GM08714 (cell line): Measurements from ENCODE around the gene TMEM115.
"Not testable (repeated sequence)": the region's sequence is repeated elsewhere in the genome, so short reads cannot be mapped to it uniquely, and the experiment has no call there.

ENCODE experiments used
- H3K4me3 ChIP-seq: fragments of 200-500 bp; sonication (Bioruptor generic); 2 replicates; pipeline ENCODE4 v1.5.1; 2014; ENCODE audit warnings: mild to moderate bottlenecking, low read length, inconsistent platforms
- ZNF274 ChIP-seq: IDR thresholded peaks from 2 replicates; pipeline ENCODE4 v1.6.1; 2012; ENCODE audit warnings: mild to moderate bottlenecking, low read depth, low read length

The TMEM115 gene

GRCh38 chr3:50323614-50324199, 35.6 kb downstream of the TMEM115 start:
- TF ChIP-seq ZNF274 = no peak
- H3K4me3 ChIP-seq = no peak overlapping the region

GRCh38 chr3:50323092-50323600, 36.2 kb downstream of the TMEM115 start:
- H3K4me3 ChIP-seq = no peak overlapping the region
- TF ChIP-seq ZNF274 = no peak

- H3K4me3 ChIP-seq = peak within 1 kb of the TSS; percentile 91; the same call in 1 of the 2 replicates
- TF ChIP-seq ZNF274 = no peak
Measured at GRCh38 chr3:50322386-50323091, 36.8 kb downstream of the TMEM115 start, which contains the start of gene HYAL2. TSS of gene HYAL2 (minus strand) at chr3:50322745. CDS start at chr3:50320489, 2,256 bp downstream.

- TF ChIP-seq ZNF274 = no peak
- peak overlapping the region; percentile 15; the same call in 1 of the 2 replicates for H3K4me3 ChIP-seq
Measured at GRCh38 chr3:50322115-50322385, 37.3 kb downstream of the TMEM115 start.

- peak overlapping the region; percentile 91; the same call in 1 of the 2 replicates for H3K4me3 ChIP-seq
- TF ChIP-seq ZNF274 = no peak
Measured at GRCh38 chr3:50321336-50322114, 37.8 kb downstream of the TMEM115 start.

GRCh38 chr3:50320853-50321335, 38.4 kb downstream of the TMEM115 start:
- H3K4me3 ChIP-seq = peak overlapping the region; percentile 91

GRCh38 chr3:50319894-50320625, 39.3 kb downstream of the TMEM115 start:
- H3K4me3 ChIP-seq = peak overlapping the region; percentile 91; the same call in 1 of the 2 replicates
- TF ChIP-seq ZNF274 = no peak

More at GRCh38 chr3:50320853-50321335, 38.4 kb downstream of the TMEM115 start:
- TF ChIP-seq ZNF274 = no peak

- H3K4me3 ChIP-seq = no peak overlapping the region
- TF ChIP-seq ZNF274 = no peak
Measured at GRCh38 chr3:50319181-50319893, 40.0 kb downstream of the TMEM115 start.

- no peak overlapping the region for H3K4me3 ChIP-seq
- TF ChIP-seq ZNF274 = no peak
Measured at GRCh38 chr3:50318615-50319014, 40.7 kb downstream of the TMEM115 start.

GRCh38 chr3:50318163-50318562, 41.2 kb downstream of the TMEM115 start:
- TF ChIP-seq ZNF274 = no peak
- H3K4me3 ChIP-seq = no peak overlapping the region

- H3K4me3 ChIP-seq = no peak overlapping the region
- no peak for TF ChIP-seq ZNF274
Measured at GRCh38 chr3:50317300-50317699, 42.0 kb downstream of the TMEM115 start.

- TF ChIP-seq ZNF274 = no peak
- no peak overlapping the region for H3K4me3 ChIP-seq
Measured at GRCh38 chr3:50316657-50317242, 42.6 kb downstream of the TMEM115 start.

GRCh38 chr3:50314816-50315215, 44.5 kb downstream of the TMEM115 start:
- TF ChIP-seq ZNF274 = no peak
- H3K4me3 ChIP-seq = no peak overlapping the region

- no peak for TF ChIP-seq ZNF274
- H3K4me3 ChIP-seq = no peak overlapping the region
Measured at GRCh38 chr3:50314342-50314741, 45.0 kb downstream of the TMEM115 start.

- H3K4me3 ChIP-seq = not testable (repeated sequence)
Measured at GRCh38 chr3:50312041-50312440, 47.3 kb downstream of the TMEM115 start.
